GM21723 (cell line): Measurements from ENCODE around the gene HERC4.
A peak's percentile ranks its signal among the peaks of the same experiment; 100 is the strongest.

Source experiments
- ATAC-seq: cut with Tn5 transposase; IDR thresholded peaks from one replicate; pipeline ENCODE4 v1.9.1; 2021; ENCODE audit warnings: mild to moderate bottlenecking, moderate library complexity; ENCODE audit not compliant: unreplicated experiment

Gene HERC4

DNA sequence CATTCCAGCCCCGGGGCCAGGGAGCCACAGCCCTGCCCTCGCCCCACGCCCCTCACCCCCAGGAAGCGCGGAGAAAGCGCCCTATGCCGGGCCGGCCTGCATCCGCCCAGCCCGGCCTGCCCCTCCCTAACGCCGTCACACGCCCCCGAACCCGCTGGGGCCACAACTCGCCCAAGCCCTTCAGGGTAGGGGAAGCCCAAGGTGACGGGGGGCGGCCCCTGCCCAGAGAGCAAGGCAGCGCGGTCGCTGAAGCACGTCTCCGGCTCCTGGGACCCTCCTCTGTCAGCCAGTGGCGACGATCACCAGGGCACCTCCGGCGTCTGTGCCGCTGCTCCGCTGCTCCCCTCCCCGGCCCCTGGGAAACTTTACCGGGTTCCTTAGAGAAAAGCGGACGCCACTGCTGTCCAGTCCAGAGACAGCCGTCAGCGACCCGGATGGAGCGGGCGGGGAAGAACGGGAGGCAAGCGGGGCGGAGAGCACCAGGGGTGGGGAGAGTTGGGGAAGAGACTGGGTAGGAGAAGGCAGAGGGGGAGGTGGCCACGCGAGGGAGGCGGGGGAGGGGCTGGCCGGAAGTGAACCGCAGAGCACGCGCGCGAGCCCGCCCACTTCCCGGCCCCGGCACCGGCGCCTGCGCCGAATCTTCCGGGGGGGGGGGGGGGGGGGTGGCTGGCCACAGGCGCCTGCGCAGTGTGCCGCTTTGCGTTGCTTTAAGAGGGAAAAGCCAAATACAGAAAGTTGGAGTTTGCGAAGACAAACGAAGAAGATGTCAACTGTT is at the start of gene HERC4:
TSS of gene HERC4 (minus strand) at position 509 of the 775 bp plus-strand sequence. CDS start 2,175 bp downstream, outside the sequence.
- ATAC-seq: peak; percentile 91

- ATAC-seq: no peak
Measured at GRCh38 chr10:68124718-68125117, 49.6 kb upstream of the HERC4 start.

DNA sequence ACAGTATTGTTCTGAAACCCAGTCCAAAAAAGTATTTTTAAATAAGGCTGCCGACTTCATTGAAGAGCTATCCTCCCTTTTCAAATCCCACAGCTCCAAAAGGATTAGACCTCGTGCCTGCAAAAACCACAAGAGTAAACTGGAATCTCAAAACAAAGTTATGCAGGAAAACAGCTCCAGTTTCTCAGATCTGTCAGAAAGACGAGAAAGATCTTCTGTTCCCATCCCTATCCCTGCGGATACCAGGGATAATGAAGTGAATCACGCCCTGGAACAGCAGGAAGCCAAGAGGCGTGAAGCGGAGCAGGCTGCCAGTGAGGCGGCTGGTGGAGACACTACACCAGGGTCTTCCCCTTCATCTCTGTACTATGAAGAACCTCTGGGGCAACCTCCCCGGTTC is 46.8 kb upstream of the HERC4 start:
- ATAC-seq: no peak

GRCh38 chr10:68121020-68121743 is 46.1 kb upstream of the HERC4 start:
- ATAC-seq: no peak

DNA sequence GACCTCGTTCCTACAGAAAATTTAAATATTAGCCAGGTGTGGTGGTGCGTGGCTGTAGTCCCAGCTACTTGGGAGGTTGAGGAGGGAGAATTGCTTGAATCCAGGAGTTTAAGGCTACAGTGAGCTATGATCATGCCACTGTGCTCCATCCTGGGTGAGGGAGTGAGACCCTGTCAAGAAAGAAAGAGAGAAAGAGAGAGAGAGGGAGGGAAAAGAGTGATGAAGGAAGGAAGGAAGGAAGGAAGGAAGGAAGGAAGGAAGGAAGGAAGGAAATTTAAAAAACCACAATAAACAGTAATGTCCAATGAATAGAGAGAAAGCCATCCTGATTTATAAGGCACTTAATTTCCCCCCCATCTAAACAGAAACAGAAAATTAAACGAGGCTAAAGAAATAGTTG is 43.6 kb upstream of the HERC4 start:
- ATAC-seq: no peak

- no peak for ATAC-seq
Measured at GRCh38 chr10:68112837-68113236, 37.8 kb upstream of the HERC4 start.

DNA sequence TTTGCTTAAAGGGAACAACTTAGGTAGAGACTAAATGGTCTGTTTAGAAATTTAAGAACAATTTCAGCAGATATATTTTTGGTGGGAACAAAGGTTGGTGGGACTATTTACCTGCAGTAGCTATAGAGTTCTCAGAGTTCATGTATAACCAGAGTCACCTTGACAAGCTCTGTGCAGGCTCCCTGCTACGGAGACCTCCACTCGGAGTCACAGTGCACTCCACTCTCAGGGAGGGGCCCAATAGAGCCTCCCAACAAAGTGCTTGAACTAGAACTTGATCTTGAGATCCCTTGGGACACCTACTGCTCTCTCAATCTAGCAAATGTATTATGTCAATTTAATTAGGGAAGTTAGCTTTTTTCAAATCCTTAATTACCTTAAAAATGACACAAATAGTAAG is 36.5 kb upstream of the HERC4 start:
- ATAC-seq: no peak

DNA sequence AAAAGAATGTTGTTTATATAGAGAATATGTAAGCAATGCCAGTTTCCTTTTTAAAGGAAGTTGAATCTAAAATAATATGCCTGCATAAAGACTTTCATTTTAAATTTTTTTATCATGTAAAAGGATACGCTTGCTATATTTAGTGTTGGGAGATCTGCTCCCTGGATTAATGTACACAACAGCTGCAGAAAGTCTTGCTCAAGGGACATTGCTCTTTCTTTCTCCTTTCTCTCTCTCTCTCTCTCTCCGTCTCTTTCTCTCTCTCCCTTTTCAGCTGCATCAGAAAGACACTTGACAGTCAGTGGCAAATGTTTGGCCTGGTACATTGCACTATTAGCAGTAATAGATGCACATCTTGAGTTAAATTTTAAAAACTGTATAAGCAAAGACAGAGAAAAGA is 34.9 kb upstream of the HERC4 start:
- no peak for ATAC-seq

- ATAC-seq: no peak
Measured at GRCh38 chr10:68109331-68109730, 34.2 kb upstream of the HERC4 start, which contains the start of gene MYPN. Gene MYPN (plus strand): TSS chr10:68109488. CDS start chr10:68121439, 11,951 bp downstream.

GRCh38 chr10:68108653-68109052 is 33.6 kb upstream of the HERC4 start:
- ATAC-seq: no peak

- no peak for ATAC-seq
Measured at GRCh38 chr10:68108051-68108450, 33.0 kb upstream of the HERC4 start.

GRCh38 chr10:68107651-68108050 is 32.6 kb upstream of the HERC4 start:
- ATAC-seq: no peak

DNA sequence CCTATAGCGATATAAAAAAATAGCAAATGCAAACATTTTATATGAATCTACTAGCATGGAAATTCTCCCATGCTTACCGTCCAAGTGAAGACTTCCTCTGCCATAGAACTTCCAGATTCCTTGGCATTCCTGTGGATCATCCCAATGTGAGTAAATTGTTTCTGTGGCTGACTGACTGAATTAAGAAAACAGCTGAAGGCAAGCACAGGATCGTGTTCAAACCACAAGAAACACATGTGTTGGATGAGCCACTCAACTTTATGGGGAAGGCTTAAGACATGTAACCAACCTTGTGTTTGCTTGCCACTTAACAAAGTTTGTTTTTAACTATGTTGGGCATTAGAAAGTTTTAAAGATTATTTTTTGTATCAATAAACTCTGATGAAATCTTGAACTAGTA is 31.6 kb upstream of the HERC4 start:
- ATAC-seq: no peak

- no peak for ATAC-seq
Measured at GRCh38 chr10:68105820-68106219, 30.7 kb upstream of the HERC4 start.

GRCh38 chr10:68103901-68104300 is 28.8 kb upstream of the HERC4 start:
- ATAC-seq: no peak

DNA sequence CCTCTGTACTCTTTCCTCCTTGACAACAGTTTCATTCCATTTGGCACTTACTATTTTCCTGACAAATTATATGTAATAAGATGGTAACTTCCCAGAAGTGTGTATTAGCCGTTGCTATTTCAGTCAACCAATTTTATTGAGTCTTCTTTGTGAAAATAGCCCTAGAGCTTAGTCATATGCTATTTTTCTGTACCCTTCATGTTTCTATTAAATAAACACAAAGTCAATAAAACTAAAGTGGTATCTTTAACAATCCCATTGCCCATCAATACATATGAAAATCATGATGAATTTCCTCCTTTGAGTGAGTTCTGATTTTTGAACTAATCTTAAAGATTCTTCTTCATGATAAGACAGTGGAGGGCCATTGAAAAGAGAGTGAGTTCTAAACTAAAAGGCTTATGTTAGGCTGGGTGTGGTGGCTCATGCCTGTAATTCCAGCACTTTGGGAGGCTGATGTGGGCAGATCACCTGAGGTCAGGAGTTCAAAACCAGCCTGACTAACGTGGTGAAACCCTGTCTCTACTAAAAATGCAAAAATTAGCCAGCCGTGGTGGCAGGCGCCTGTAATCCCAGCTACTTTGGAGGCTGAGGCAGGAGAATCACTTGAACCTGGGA is 28.3 kb upstream of the HERC4 start:
- no peak for ATAC-seq

- no peak for ATAC-seq
Measured at GRCh38 chr10:68101066-68101465, 26.0 kb upstream of the HERC4 start.

GRCh38 chr10:68099736-68100135 is 24.7 kb upstream of the HERC4 start:
- ATAC-seq: no peak

DNA sequence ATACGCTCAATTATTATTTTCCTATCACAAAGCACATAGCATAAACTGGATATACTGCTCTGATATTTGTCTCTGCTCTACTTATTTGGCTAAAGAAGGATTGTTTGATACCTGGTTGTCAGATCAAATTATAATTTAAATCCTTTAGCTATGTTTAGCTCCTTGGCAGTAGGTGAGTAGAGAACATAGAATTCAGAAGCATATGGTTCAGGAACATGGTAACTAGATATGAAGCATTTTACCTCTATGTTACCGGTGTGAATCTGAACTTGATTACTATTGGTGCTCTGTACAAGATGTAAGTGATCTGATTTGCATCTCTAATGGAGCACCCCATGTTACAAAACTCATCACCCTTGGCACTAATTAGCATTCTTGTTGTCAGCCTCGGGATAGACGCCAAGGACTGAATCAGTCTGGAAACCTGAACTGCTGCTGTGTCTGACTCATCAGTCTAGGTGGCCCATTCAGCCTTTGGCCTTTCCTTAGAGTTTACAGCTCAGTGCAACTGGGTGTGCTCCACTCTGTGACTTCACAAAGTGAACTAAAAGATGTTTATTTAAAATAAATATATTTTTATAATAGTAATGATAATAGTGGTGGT is 21.9 kb upstream of the HERC4 start:
- ATAC-seq: no peak

DNA sequence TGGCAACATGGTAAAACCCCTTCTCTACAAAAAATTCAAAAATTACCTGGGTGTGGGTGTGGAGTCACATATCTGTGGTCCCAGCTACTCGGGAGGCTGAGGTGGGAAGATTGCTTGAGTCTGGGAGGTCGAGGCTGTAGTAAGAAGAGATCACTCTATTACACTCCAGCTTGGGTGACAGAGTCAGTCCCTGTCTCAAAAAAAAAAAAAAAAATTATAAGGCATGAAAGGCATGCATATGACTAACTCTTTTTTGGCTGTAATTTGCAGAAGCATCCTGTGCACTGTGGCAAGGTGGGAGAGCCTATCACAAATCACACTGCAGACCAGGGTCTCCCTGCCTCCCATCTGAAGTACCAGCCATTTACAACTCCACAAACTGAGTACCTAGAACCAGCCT is 20.1 kb upstream of the HERC4 start:
- no peak for ATAC-seq

GRCh38 chr10:68092512-68092911 is 17.4 kb upstream of the HERC4 start:
- no peak for ATAC-seq
